Esophagus squamous epithelium (tissue), 4 donors: ENCODE measurements around the gene FBXL17.

Source experiments
- POLR2A ChIP-seq, 4 donors: fragments of 450-650 bp; IDR thresholded peaks; one replicate each; pipeline ENCODE4 v1.6.1; 2017; ENCODE audit warnings: antibody characterized with exemption in 4 of 4, mild to moderate bottlenecking in 4 of 4, moderate library complexity in 3 of 4
- TF ChIP-seq, protein P1 (sequence below), 6 experiments: fragments of 450-650 bp in 4 of 6; fragments of 200-600 bp in 2 of 6; sonication (generic) in 2 of 6; IDR thresholded peaks; one replicate each; pipeline ENCODE4 v1.5.1; 2016 to 2019; ENCODE audit warnings: antibody characterized with exemption in 6 of 6, mild to moderate bottlenecking in 4 of 6, moderate library complexity in 4 of 6

DNA sequence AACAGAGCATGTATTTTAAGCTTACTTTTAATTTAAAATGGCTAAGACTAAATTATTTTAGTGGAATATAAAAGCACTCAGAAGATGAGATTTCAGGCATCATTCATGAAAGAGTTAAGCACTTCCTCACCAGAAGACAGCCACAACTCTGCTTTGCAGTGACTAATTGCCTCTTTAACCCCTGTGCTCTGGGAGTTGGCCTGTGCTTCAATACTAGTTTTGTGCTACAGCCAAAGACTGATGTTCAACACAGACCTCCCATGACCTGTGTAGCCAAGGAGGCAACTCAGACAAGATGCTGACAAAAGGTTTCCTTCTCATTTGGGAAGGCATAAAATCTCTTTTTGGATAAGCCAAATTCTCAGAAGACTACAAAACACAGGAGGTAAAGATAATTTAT, 353.5 kb downstream of the FBXL17 start:
- TF ChIP-seq, protein P1, sequence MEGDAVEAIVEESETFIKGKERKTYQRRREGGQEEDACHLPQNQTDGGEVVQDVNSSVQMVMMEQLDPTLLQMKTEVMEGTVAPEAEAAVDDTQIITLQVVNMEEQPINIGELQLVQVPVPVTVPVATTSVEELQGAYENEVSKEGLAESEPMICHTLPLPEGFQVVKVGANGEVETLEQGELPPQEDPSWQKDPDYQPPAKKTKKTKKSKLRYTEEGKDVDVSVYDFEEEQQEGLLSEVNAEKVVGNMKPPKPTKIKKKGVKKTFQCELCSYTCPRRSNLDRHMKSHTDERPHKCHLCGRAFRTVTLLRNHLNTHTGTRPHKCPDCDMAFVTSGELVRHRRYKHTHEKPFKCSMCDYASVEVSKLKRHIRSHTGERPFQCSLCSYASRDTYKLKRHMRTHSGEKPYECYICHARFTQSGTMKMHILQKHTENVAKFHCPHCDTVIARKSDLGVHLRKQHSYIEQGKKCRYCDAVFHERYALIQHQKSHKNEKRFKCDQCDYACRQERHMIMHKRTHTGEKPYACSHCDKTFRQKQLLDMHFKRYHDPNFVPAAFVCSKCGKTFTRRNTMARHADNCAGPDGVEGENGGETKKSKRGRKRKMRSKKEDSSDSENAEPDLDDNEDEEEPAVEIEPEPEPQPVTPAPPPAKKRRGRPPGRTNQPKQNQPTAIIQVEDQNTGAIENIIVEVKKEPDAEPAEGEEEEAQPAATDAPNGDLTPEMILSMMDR (IDR thresholded peaks at IDR 0.05) = no peak
- TF ChIP-seq POLR2A (IDR thresholded peaks at IDR 0.05) = no peak
